WTC11 (cell line): ENCODE measurements around the gene LRMDA.

ENCODE experiments used
- ATF2 ChIP-seq: sonication (generic); formaldehyde crosslinking; IDR thresholded peaks from 2 replicates; pipeline ENCODE4 v1.8.1; 2022; ENCODE audit warnings: low read depth, missing genetic modification reagents, borderline replicate concordance
- ATF3 ChIP-seq: sonication (generic); formaldehyde crosslinking; conservative IDR thresholded peaks from 2 replicates; pipeline ENCODE4 v1.8.1; 2022; ENCODE audit warnings: mild to moderate bottlenecking, missing genetic modification reagents
- CTCF ChIP-seq: fragments of 200-600 bp; IDR thresholded peaks from 2 replicates; pipeline ENCODE4 v1.8.0; 2022; ENCODE audit warnings: antibody characterized with exemption
- E2F5 ChIP-seq: sonication (generic); formaldehyde crosslinking; IDR thresholded peaks from 2 replicates; pipeline ENCODE4 v1.8.1; 2022; ENCODE audit warnings: mild to moderate bottlenecking, moderate library complexity, missing genetic modification reagents
- FOXP4 ChIP-seq: sonication (generic); formaldehyde crosslinking; IDR thresholded peaks from 2 replicates; pipeline ENCODE4 v1.8.0; 2022; ENCODE audit warnings: mild to moderate bottlenecking, missing genetic modification reagents
- GABPB1 ChIP-seq: sonication (generic); formaldehyde crosslinking; IDR thresholded peaks from 2 replicates; pipeline ENCODE4 v1.8.1; 2023; ENCODE audit warnings: mild to moderate bottlenecking, missing genetic modification reagents
- IRF2 ChIP-seq: sonication (generic); formaldehyde crosslinking; IDR thresholded peaks from 2 replicates; pipeline ENCODE4 v1.8.0; 2022; ENCODE audit warnings: low read depth, missing genetic modification reagents, borderline replicate concordance
- MAX ChIP-seq: sonication (generic); formaldehyde crosslinking; IDR thresholded peaks from 2 replicates; pipeline ENCODE4 v1.8.0; 2022; ENCODE audit warnings: mild to moderate bottlenecking, missing genetic modification reagents
- ZSCAN18 ChIP-seq: fragments of 250-450 bp; sonication (Bioruptor Pico); IDR thresholded peaks from 2 replicates; pipeline ENCODE4 v2.1.2; 2022; ENCODE audit warnings: mild to moderate bottlenecking, moderate library complexity

- TF ChIP-seq GABPB1 (CRISPR knock-in tag), result no peak
- TF ChIP-seq ATF2 (CRISPR knock-in tag), result no peak
- TF ChIP-seq MAX (CRISPR knock-in tag), result no peak
- no peak for TF ChIP-seq CTCF
- TF ChIP-seq E2F5 (CRISPR knock-in tag), result no peak
- no peak for TF ChIP-seq FOXP4
- no peak for TF ChIP-seq IRF2 (CRISPR knock-in tag)
- no peak for TF ChIP-seq ATF3
- no peak for TF ChIP-seq ZSCAN18
These were observed 804.9 kb downstream of the LRMDA start for GRCh38 chr10:76236356-76236755.
